Measurements from ENCODE around the gene POP4.

Gene POP4

DNA sequence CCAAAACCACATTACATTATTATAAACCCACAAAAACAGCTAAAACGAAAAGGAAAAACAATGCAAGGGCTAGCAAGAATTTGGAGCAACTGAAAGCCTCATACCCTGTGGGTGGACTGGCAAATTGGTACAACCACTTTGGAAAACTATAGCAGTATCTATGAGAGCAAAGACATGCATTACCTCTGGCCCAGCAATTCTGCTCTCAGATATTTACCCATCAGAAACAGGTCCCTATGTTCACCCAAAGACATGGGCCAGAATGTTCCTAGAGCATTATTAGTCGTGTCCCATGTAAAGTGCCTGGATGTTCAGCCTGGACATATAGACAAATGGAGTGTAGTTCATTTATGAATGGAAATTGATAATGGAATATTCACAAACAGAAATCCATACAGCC lies 27.9 kb downstream of the POP4 start:
- no peak for DNase-seq

DNA sequence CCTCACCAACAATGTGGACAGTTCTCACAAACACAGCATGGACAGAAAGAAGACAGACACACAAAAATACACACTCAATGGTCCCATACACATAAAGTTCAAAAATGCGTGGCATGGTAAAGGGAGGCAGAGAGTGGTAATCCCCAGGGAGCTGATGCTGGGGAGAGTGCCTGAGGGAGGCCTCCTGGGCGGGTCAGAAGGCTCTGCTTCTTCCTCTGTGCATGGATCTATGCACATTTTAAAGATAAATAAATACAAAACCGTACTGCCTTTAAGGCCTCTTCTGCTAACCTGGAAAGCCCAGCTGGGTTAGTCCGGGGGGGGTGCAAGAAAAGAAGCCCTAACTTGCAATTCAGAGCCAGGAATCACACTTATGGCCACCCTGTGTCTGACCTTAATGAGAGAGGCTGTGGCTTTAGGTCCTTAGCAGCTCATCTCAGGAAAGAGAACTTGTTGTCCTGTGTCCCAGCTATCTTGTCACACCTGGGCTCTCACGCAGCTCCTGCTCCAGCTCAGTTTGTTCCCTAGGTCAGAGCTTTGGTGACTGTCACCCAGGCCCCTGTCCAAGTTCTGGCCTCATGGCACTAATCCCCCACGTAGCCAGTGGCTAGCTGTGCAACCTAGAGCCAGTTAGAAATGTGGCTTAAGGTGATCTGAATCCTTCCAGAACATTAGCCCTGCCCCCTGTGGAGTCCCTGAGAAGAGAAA lies 28.5 kb downstream of the POP4 start:
- DNase-seq, result no peak

GRCh38 chr19:29635963-29636362 lies 29.9 kb downstream of the POP4 start:
- no peak for DNase-seq

DNA sequence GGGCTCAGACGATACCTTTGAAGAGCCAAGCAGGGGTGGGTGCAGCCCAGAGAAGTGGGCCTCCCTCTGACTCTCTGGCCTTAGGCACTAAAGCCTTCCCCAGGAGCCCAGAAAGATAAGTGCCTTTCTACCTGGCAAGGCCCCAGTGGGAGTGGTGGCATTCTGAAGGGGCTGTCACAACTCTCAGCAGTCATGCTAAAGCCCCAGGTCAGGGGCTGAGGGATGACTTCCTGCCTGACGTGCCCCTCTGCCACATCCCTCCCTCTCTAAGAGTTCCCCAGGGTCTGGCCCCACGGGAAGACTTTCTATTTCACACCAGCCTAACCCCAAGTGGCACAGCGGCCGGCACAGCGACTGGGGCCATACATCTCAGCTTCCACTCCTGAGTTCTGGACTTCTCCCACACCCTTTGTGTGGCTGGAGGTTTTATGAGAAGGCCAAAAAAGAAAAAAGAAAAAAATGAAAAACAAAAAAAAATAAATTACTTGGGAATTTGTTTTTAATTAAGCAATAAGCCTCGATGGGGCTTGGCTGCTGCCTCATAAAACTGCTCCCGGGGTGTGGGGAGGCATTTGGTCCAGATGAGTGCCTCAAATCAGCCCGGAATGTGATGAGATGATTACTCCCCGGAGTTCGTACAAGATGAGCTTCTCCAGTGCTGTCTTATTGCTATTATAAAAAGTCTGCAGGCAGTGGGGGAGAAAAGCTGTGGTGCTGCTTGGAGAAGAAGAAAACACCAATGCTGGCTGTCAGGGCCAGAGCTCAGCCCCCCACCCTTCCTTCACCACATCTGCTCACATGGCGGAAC lies 30.7 kb downstream of the POP4 start:
- no peak for DNase-seq

DNA sequence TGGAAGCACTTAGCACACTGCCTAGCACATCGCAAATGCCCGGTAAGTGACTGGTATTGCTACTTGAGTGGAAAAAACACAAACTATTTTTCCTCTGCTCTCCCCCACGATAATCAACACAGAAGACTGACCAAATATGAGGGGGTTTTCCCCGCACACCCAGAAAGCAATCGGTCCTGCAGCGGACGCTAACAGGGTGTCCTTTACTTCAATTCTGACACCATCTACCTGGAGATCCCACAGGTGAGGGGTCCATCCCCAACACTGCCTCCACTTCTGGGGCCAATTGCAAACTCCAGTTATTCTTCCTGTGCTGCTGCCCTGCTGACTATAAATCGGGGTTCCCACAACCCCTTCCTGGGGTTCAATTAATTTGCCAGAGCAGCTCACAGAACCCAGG lies 33.0 kb downstream of the POP4 start:
- DNase-seq, result no peak

GRCh38 chr19:29640231-29640630 lies 34.1 kb downstream of the POP4 start:
- DNase-seq, result no peak

DNA sequence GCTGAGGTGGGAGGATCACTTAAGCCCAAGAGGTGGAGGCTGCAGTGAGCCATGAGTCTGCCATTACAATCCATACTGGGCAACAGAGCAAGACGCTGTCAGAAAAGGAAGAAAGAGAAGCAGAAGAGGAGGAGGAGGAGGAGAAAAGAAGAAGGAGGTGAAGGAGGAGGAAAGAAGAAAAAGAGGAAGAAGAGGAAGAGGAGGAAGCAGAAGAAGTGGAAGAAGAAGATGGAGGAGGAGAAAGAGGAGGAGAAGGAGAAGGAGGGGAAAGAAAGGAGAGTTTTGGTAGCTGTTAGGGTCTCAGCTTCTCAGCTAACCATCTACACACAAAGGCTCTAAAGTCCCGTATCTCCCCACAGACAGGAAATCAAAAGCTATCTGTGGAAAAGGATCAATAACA lies 35.5 kb downstream of the POP4 start:
- DNase-seq, result no peak

DNA sequence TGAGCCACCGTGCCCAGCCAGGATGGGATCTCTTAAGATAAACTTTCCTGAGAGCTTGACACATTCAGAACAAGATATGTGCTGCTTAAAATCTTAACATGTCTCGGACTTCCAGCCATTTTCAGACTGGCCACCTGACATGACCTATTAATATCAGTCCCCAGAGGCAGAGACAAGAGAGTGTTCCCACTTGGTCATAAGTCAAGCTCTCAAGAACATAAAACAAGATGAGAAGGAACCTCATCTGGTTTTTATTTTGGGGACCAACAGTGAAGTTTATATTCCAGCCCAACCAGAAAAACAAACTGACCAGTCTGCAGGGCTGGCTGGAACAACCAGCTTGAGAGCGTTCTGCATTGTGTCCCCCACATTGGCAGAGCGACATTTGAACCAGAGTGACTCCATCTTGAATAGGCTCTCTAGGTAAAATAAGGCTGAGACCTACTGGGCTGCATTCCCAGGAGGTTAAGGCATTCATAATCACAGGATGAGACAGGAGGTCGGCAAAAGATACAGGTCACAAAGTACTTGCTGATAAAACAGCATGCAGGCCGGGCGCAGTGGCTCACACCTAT lies 37.4 kb downstream of the POP4 start:
- no peak for DNase-seq

DNA sequence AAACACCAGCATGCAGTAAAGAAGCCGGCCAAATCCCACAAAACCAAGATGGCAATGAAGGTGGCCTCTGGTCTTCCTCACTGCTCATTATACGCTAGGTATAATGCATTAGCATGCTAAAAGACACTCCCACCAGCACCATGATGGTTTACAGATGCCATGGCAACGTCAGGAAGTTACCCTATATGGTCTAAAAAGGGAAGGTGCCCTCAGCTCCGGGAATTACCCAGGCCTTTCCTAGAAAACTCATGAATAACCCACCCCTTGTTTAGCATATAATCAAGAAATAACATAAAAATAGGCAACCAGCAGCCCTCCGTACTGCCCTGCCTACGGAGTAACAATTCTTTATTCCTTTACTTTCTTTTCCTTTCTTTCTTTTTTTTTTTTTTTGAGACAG lies 38.1 kb downstream of the POP4 start:
- no peak for DNase-seq

DNA sequence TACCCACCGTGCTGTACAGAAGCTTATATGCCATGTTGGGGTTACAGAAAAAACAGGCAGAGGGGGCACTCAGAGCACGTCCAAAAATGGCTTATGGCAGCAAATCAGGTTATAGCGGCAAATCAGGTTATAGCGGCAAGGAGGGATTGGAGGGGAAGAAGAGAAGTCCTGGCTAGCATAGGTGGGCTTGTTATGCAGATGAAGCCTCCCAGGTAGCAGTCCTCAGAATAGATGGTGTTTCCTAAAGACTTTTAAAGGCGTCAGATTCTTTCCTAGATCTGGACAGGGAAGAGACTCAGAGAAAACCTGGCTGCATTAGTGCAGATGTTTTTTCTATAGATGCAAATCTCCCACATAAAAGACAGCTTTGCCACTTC lies 39.4 kb downstream of the POP4 start:
- DNase-seq, result no peak

GRCh38 chr19:29645911-29646310 lies 39.8 kb downstream of the POP4 start:
- DNase-seq, result no peak

- DNase-seq, result no peak
Measured at GRCh38 chr19:29650772-29651387, 44.8 kb downstream of the POP4 start.

GRCh38 chr19:29651622-29652394 lies 45.7 kb downstream of the POP4 start:
- DNase-seq, result no peak

- no peak for DNase-seq
Measured at GRCh38 chr19:29653398-29653797, 47.3 kb downstream of the POP4 start.

- no peak for DNase-seq
Measured at GRCh38 chr19:29655648-29656335, 49.7 kb downstream of the POP4 start.

- no peak for DNase-seq
Measured at GRCh38 chr19:29658221-29658991, 52.3 kb downstream of the POP4 start.

DNA sequence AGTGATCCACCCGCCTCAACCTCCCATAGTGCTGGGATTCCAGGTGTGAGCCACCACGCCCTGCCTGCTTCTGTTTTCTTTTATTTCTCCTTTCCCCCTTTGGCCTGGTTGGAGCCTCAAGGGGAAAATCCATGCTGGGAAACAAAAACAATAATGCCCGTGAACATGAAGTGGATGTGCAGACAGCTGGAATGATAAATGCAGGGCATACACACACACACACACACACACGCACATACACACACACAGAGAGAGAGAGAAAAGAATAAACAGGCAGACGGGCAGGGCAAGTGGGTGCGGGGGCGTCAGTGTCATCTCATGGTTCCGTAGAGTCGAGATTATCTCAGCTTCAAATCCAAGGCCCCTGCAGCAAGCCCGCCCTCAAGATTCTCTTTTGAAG lies 54.8 kb downstream of the POP4 start:
- peak in 1 of 3 experiments; percentile 3 for DNase-seq

GRCh38 chr19:29662278-29662603 lies 56.2 kb downstream of the POP4 start:
- DNase-seq, result no peak

- DNase-seq, result no peak
Measured at GRCh38 chr19:29662604-29663404, 56.7 kb downstream of the POP4 start.

DNA sequence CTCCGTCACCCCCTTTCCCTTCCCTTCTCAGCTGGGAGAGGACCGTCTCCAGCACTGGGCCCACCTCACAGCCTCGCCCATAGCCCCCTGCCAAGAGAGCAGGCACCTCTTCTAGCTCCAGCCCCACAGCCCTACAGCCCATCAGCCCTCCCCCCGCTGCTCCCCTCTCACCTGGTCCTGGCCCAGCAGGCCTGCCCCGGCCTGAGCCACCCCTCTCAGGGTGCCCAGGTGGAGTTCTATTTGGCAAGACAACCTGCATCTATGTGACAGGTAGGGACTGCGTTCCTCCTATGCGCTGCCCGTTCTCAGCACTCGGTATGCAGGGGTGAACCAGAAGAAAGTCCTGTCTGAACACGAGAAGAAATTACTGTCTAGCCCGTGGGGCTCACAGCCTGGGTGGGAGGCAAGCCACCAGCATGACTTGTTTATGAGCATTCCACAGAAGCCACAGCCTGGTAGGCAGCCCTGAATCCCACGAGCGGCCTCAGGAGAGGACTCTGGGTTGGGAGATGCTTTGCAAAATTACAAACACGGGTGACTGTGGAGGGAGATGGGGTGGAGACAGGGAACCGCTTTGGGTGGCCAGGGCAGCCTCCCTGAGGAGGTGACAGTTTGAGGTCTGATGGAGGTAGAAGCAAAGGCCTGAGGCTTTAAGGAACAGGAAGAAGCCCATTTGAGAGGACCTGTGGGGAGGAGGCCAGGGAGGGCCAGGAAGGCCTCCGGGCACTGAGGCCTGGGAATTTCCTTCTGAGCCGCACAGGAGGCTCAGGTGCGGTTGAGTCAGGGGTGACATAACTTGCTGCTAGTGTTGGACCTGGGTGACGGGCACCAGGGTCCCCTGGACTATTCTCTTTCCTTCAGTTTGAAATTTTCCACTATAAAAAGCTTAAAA lies 58.0 kb downstream of the POP4 start:
- DNase-seq, result no peak
